Hematopoietic multipotent progenitor cell treated with erythropoietin and hydrocortisone succinate and interleukin-3 and kit ligand, for 15 days (in vitro differentiated cells): ENCODE results near the gene SLC15A1.

ENCODE experiments used
- DNase-seq: peaks from one replicate; pipeline ENCODE4 v3.0.0-alpha.2; 2015; ENCODE audit warnings: low spot score

Gene SLC15A1, protein sequence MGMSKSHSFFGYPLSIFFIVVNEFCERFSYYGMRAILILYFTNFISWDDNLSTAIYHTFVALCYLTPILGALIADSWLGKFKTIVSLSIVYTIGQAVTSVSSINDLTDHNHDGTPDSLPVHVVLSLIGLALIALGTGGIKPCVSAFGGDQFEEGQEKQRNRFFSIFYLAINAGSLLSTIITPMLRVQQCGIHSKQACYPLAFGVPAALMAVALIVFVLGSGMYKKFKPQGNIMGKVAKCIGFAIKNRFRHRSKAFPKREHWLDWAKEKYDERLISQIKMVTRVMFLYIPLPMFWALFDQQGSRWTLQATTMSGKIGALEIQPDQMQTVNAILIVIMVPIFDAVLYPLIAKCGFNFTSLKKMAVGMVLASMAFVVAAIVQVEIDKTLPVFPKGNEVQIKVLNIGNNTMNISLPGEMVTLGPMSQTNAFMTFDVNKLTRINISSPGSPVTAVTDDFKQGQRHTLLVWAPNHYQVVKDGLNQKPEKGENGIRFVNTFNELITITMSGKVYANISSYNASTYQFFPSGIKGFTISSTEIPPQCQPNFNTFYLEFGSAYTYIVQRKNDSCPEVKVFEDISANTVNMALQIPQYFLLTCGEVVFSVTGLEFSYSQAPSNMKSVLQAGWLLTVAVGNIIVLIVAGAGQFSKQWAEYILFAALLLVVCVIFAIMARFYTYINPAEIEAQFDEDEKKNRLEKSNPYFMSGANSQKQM

DNA sequence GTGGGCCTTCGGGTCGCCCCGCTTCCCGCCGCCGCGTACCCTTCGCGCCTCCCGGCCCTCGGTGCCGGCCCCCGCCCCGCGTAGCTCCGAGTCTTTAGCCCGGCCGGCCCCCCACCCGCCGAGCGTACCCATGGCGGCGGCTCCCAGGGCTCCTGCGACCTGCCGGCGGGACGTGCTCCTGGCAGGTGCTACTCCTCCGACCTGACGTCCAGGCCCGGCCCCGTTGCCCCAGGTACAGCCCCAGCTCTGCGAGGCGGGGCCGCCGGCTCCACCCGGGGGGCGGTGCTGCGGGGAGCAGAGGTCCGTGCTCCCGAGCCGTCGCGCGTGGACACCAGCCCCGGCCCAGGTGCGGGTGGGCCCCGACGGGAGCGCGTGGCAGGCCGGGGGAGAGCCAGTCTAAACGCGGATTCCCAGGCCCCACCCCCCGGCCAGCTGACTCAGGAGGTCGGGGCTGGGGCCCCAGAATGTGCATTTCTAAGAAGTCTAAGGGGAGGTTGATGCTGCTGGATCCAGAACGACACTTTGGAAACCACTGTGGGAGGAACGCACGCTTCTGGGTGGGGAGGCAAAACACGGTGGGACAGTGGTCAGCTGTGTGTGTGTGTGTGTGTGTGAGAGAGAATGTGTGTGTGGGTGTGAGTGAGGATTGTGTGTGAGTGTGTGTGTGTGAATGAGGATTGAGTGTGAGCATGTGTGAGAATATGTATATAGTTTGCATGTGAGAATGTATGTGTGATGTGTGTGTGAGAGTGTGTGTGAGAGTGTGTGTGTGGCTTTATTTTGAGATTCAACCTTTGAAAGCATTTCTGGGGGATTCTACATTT is at the start of gene SLC15A1:
TSS of gene SLC15A1 (minus strand) at position 206 of the 824 bp plus-strand sequence. CDS start at position 132, 74 bp downstream.
- DNase-seq = no peak

DNA sequence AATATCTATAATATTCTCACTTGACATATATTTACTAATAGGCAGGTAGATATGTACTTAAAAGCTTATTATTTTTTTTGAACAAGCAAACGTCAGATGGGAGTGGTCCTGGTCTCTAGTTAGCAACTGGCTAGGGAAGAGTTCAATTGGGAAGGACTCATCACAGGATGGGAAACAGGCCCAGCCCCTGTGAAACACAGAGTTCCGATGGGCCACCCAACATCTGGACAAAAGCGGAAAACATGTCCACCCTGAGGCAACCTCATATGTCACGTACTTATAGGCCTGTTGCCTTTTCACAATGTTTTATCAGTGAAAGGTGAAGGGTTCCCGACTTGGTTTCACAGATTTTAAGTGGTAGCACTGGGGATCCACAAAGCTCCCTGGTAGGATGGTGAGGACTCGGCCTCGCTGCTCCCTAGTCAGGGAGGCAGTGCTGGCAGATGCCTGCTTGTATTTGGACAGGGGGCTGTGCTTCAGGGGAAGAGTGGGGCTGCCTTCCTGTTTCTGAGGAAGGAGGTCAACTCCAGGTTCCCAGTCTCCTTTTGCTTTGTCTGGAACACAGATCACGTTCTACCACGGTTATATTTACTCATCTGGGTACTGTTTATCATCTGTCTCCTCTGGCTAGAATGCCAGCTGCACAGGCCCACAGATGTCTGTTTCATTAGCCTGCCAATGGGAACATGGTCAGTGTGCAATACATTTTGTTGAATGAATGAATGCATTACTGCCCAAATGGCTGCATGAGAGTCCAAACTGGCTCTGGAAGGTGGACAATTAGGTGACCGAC is 49.4 kb upstream of the SLC15A1 start:
- DNase-seq = no peak

DNA sequence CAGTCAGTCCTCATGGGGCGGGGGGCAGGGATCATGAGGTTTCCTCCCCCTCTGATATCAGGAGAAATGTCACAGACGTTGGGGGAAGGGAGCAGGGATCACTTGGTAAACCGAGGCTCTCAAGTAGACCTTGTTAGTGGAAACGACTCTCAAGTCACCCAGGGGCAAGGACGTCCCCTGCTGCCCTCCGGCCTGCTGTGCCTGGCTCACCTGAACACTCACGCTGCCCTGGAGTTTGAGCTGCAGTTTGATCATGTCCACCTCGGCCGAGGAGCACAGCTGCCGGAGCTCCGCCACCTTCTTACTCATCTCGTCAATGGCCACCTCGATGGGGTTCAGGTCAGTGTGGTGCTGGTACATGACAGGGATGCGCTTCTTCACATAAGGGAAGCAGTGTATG is 47.6 kb upstream of the SLC15A1 start:
- no peak for DNase-seq

DNA sequence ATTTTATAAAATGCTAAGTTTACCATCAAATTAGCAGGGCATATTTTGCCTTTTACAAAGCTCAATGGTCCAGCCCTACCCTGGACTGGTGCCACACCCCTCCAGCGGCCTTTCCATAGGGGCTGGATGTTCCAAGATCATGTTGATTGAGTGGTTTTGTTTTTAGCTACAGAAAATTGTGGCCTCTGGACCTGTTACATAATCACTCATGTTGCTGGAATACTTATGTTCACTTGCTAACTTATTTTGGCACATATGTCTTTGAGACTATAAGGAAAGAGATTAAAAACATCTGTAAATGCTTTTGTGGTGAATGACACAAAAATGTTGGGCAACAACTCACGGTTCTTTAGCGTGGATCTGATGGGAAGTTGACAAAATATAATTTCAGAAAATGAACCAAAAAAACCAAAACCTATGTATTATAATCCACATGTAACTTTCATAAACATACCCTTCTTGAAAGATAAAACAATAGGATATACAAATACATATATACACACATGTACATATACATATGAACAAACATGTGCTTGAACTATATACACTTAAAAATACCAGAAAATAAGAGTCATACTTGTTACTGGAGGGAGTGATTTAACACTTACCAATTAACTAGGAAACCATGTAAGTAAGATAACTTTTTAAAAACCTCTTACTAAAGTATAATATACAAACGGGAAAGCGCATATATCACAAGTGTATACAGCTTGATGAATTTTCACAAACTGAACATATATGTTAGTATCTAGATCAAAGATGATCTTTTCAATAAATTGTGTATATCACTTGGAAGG is 46.6 kb upstream of the SLC15A1 start:
- DNase-seq = no peak

DNA sequence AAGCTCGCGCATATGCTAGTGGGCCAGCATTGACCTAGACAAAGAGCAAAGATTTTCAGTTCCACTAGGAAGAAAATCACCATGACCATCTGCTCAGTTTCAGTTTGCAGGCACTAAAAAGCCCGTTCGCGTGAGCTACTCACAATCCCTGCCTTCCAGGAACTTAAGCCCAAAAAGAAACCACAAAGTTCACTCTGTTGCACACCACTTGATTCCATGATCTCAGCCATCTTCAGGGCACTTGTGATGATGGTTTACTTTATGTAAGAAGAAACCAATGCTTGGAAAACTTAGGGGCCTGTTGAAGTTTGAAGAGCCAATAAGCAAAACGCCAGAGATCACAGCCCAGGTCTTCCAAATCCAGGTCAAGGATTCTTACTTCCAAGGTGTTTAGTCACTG is 45.0 kb upstream of the SLC15A1 start:
- no peak for DNase-seq

DNA sequence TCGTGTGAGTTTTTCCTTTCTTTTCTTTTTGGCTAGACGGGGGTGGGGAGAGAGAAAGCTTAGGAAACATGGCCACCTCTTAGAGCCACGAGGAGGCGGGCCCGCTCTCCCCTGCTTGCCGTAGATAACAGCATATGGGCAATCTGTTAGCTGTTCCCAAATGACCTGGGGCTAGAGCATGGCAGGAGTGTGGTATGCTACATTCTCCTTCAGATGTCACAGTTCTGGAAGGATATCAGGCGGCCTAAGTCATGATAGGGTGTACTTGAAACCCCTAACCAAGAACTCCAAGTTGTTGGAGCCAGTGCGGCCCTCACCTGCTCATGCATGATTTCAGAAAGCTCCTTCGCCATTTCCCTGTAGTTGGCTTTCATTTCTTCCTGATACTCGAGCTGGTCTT is 44.3 kb upstream of the SLC15A1 start:
- peak; percentile 55 for DNase-seq

DNA sequence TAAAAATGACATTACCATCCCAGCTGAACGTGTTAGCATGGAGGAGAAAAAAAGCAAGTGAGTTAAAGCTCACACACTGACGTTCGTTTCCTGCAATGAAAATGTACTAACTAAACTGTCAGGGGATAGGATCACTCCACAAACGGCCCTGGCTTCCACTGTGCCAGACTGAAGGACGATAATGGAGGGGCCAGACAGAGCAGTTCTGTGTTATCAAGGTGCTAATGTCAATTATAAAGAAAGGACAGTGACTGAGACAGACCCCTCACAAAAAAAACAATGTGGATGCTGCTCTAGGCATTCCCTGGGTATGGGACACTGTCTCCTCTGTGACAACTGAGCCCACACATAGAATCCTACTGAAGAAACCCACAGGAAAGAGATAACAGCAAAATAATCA is 43.7 kb upstream of the SLC15A1 start:
- no peak for DNase-seq

DNA sequence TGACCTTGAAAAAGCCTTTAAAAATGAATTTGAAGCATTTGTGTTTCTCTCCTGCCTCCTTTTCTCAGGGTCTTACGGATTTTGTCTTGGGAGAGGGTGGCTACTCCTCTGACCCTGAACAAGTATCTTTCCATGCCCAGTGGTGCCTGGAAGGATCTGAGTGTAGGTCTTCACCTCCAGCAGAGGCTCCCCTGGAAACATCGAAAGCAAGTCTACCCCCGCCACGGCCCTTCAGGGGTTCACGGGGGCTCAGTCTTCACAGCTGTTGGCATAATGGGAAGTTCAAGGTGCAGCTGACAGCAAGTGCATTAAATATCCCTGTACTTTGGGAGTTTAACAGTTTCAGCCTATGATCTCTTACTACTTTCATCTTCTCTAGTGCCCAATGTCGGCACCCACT is 42.7 kb upstream of the SLC15A1 start:
- DNase-seq = no peak

DNA sequence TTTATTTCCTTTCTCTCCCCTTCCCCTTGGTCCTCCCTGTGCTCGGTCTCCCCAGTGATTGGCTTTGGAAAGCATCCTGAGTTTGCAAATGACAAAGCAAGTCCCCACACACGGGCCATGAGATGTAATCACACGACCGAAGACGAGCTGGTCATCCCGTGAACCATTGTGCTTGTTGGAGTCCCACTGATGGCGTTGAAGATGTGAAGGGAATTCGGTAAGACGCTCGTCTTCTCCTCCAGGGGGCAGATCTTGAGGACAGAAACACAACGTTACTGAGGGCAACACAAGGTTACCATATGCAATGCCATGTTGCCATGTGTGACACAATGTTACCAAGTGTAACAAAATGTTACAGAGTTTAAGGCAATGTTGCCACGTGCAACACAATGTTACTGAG is 42.0 kb upstream of the SLC15A1 start:
- no peak for DNase-seq

DNA sequence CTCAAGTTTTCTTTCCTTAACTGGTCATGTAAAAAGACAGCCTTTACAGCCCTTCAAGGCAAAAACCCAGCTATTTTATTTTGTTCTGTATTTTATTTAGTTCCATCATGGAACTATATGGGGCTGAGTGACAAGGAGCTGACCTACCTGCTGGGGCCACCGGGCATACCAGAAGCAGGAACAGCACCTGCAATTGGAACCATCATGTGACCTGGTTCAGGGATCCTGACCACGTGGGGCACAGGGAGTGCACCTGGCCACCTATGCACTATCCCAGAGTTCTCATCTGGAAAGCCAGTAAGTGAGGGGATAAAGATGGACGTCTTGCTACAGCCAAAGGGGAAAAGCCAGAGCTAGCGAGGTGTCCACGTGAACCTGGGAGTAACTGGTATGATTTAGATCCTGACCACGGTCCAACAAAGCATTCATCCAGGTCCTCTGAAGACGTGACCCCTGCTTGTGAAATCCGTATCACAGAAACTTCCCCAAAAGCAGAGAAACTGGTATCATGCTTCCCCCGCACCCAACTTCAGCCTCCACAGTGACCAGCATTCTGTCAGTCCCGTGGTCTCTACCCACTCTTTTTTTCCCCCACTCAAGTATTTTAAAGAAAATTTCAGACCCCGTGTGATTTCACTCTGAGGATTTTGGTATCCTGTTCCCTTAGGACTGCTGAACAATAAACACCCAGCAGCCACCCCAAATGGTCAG is 40.5 kb upstream of the SLC15A1 start:
- no peak for DNase-seq

DNA sequence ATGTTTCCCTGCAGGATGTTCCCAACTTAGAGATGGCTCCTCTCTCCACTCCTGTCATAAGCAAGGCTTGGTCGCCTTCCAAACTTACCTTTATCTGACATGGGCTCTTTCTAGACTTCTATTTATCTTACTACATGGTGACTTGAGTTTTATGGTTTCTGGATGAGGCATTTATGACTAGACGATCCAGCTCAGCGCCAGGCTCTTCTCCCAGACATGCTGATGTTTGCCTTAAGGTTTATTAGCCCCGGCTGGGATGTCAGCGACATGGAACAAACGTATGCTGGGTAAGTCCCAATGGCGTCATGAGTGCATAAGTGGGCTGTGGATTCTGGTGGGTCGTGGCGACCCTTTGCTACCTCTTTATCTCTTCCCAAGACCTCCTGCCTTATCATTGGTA is 39.8 kb upstream of the SLC15A1 start:
- no peak for DNase-seq

DNA sequence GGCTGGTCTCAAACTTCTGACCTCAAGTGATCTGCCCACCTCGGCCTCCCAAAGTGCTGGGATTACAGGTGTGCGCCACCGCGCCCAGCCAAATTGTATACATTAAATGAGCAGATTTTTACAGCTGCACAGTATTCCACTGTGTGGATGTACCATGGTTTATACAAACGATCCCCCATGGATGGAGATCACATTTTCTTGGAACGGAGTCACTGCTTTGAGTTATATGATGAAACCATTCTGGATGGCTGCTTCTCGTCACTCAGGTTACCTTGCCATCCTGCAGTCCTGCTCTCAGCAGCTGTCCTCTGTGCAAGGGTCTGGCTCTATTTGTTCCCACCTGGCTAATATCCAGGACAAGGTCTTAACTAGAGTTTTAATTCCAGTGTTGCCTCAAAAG is 39.1 kb upstream of the SLC15A1 start:
- no peak for DNase-seq

DNA sequence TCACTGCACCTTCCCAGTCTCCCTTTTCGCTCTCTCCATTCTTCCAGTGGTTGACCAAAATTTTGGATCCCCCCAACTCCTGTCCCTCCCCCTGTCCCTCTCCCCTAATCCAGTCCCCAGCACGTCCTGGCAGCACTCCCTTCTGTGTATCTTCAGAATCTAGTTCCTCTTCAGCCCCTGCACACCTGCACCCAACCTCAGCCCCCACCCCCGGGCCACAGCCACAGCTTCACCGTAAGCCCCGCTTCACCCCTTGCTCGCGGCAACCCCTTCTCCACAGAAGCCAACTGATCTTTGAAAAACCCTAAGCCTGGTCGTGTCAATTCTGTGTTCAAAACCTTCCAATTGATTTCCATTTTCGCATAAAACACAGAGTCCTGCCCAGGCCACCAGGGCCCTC is 35.5 kb upstream of the SLC15A1 start:
- no peak for DNase-seq

DNA sequence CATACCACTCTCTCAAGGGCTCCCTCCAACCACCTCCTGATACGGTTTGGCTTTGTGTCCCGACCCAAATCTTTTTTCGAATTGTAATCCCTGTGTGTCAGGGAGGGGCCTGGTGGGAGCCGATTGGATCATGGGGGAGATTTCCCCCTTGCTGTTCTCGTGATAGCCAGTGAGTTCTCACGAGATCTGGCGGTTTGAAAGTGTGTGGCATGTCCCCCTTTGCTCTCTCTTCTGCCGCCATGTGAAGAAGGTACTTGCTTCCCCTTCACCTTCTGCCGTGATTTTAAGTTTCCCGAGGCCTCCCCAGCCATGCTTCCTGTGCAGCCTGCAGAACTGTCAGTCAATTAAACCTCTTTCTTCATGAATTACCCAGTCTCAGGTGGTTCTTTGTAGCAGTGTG is 34.7 kb upstream of the SLC15A1 start:
- no peak for DNase-seq

DNA sequence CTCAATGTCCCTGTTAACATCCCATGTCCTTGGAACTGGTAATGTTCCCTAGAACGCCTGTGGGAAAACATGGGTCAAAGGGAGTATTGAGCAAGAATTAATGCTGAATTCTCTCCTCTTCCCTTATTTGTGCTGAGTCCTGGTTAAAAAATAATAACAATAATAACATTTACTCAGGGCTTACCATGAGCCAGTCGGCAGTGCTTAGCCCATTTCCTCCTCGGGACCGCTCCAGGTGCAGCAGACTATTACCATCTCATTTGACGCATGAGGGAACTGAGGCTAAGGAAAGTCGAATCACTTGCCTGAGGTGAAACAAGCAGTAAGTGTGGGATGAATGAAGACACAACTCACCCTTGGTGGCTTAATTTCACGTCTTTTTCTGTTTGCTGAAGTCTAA is 33.6 kb upstream of the SLC15A1 start:
- no peak for DNase-seq

DNA sequence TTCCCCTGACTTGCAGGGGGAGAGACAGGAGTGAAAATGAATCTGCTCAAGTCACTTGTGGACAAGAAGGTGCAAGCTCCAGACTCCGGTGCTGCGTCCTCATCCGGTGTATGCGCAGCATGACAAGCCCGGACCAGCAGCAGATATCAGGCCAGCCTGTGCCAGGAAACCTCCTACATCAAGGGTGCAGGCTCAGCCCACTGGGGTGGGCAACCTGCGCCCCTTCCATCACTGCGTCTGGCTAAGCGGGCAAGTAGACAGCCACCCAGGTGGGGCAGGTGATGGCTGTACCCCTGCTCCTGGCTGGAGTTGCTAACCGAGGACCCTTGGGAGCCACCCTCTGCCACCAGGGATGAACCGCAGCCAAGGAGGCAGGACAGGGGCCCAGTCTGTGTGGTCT is 32.9 kb upstream of the SLC15A1 start:
- no peak for DNase-seq

DNA sequence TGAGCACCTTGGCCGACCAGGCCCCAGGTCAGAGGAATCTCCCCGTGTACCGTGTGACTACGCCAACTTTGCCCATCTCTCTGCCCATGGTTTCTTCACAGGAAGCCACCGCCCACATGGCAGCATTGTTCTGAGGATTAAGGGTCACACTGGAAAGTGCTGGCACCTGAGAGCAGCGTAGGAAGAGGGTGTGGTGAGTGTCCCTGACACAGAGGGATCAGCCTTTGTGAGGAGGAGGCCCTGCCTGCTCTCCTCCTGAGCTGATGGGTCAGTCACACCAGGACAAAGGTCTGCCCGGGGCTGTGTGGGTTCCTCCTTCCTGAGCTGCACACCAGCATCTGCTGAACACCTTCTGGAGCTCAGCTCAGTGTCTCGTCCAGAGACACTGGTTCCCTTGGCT is 32.2 kb upstream of the SLC15A1 start:
- DNase-seq = no peak

DNA sequence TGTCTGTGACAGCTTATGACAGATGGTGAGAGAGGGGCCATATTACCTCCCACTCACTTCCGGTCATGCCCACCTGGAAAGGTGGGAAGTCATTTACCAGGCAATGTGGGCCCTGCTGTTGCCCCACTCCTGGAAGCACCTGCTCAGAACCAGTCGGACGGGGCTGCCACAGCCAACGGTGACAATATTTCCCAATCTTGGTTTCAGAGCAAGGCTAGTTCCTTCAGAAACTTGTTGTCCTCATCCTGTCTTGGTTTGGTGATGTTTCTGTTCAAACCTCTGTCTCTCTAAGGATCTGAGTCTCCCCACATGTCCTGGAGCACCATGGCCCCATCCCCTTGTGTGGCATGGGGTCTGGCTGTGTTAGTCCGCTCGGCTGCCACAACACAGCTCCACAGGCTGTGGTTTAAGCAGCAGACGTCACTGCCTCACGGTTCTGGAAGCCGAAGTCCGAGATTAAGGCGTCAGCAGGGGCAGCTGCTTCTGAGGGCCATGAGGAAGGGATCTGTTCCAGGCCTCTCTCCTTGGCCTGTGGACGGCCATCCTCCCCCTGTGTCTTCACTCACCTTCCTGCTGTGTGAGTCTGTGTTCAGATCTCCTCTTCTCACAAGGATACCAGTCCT is 31.5 kb upstream of the SLC15A1 start:
- no peak for DNase-seq

DNA sequence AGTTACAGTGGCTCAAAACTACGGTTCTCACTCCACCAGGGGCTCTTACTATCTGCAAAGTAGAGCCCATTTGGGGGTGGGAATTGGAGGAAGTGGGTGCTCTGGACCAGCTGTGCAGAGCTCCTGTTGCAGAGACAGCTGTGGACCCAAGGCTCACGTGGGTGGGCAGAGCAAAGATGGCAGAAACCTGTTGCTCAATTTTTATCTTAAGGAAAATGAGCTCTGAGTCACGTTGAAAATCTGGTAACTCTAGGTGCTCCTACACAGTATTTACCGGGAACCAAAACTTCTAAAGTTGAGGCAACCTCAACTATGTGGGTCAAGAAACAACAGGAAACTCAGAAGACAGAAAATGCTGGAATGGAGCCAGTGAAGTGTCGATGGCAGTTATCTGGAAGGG is 30.2 kb upstream of the SLC15A1 start:
- DNase-seq = no peak

DNA sequence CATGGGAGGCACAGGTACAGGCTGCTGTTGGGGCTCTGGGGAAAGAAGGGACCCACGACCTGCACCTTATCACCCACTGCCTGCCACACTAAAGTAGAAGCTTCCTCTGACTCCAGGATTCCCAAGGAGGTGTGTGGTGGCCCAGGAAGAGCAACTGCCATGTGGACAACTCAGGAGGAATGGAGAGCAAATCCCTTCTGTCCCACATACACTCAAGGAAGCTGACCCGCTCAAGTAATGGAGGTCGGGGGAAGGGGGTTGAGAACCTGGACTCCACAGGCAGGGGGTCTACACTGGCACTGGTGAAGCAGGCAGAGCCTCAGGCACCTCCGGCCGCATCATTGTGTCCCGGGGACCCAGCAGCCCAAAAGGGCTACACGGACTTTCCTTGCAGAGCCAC is 29.4 kb upstream of the SLC15A1 start:
- DNase-seq = no peak
